H1 (cell line): ENCODE data around the gene ZC3HAV1. TPM values are rescaled to one million over a fixed set of nuclear protein-coding genes. Genes with fewer than 3 reads are reported as not detected.

Experiments used
- ATF2 ChIP-seq: IDR thresholded peaks from 2 replicates; pipeline ENCODE4 v1.6.1; 2012; ENCODE audit warnings: low read length, inconsistent platforms
- RBBP5 ChIP-seq: IDR thresholded peaks from 2 replicates; pipeline ENCODE4 v1.7.1; 2012; ENCODE audit warnings: low read depth, mild to moderate bottlenecking, inconsistent platforms, low read length, moderate library complexity, borderline replicate concordance
- SIX5 ChIP-seq: IDR thresholded peaks from 2 replicates; pipeline ENCODE4 v1.6.1; 2011; ENCODE audit warnings: mild to moderate bottlenecking, low read depth, low read length
- polyA plus RNA-seq, 7 experiments: library from polyadenylated mRNA; depleted of rRNA in 3 of 7; stranded (reverse) in 5 of 7; unstranded in 2 of 7; fragments of >200 nt in 5 of 7; fragments of 200-250 nt in 2 of 7; gene quantifications; 1 replicate in 5 of 7; 2 replicates in 1 of 7; 4 replicates in 1 of 7; pipeline versions ENCODE4 v1.2.1 to v1.2.3, GENCODE V29; 2011 to 2013; ENCODE audit warnings: missing spikeins in 2 of 7, mixed read lengths in 2 of 7
- total RNA-seq: library from RNA; stranded (reverse); fragmentation: NEBNext Ultra II Directional; extraction: Animal tissue kit (Norgen Biotek cat#: 25700); gene quantifications from 2 replicates; pipeline ENCODE4 v1.2.1, GENCODE V29; 2021

The ZC3HAV1 gene
- total and polyA plus RNA-seq, 2 of the 8 experiments (the other 6 are each of a cell fraction or from before 2014, with no cell fraction given), result 22.5 to 43.4 TPM

DNA sequence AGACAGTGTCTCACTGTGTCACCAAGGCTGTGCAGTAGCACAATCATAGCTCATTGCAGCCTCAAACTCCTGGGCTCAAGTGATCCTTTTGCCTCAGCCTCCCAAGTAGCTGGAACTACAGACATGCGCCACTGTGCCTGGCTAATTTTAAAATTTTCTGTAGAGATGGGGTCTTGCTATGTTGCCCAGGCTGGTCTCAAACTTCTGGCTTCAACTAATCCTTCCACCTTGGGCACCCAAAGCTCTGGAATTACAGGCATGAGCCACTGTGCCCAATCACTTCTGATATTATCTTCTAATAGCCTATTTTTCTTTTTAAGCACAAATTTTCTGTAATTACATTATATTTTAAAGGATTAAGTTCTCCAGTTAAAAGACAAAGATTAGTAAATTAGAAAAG is 42.6 kb upstream of the ZC3HAV1 start (continued):
- TF ChIP-seq RBBP5, result no peak
- no peak for TF ChIP-seq SIX5
- no peak for TF ChIP-seq ATF2
